ENCODE results near the gene NTF3.

Gene NTF3

DNA sequence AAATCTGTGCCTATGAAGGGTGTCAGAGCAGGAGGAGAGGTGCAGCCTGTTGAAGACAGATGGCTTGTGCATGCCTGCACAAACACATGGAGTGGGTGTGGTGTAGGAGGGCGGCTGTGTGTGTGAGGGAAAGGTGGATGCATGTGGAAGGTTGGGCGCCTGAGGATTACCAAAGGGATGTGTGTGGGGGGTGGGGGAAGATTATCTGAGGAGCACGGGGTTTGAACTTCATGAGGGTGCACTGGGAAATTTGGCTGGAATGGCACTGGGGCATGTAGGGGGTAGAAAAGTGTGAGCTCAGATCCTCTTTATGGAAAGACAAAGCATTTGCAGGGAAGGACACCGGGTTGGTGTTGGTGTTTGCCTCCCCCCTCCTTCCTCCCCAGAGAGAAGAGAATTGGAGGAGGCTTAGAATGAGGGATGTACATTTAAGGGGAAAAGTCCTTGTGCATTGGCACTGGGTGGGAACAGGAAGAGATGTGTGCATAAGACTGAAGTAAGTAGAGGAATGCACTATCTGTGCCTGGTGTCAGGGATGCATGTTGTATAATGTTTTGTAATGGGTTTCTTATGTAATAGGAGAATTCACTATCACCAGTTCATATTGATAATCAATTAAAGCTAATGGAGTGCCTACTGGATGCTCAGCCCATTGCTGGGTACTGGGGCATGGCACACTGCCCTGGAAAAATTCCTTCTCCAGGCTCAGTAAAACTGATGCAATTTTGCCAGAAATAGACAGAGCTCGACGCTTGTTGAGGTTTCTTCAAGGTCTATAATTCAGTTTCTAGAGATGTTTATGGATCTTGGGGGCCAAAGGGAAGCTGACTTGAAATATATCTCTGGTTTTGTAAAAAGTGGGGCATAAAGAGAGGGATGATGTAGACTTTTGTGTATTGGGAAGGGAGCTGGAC lies 3.0 kb downstream of the NTF3 start:
- TF ChIP-seq SIN3A (IDR thresholded peaks at IDR 0.05; ENCODE audit: borderline replicate concordance, insufficient read depth, low read length) = no peak
- TF ChIP-seq TAF1 (IDR thresholded peaks at IDR 0.05; ENCODE audit: borderline replicate concordance, insufficient read depth, low read length) = no peak
- TF ChIP-seq, protein P1, sequence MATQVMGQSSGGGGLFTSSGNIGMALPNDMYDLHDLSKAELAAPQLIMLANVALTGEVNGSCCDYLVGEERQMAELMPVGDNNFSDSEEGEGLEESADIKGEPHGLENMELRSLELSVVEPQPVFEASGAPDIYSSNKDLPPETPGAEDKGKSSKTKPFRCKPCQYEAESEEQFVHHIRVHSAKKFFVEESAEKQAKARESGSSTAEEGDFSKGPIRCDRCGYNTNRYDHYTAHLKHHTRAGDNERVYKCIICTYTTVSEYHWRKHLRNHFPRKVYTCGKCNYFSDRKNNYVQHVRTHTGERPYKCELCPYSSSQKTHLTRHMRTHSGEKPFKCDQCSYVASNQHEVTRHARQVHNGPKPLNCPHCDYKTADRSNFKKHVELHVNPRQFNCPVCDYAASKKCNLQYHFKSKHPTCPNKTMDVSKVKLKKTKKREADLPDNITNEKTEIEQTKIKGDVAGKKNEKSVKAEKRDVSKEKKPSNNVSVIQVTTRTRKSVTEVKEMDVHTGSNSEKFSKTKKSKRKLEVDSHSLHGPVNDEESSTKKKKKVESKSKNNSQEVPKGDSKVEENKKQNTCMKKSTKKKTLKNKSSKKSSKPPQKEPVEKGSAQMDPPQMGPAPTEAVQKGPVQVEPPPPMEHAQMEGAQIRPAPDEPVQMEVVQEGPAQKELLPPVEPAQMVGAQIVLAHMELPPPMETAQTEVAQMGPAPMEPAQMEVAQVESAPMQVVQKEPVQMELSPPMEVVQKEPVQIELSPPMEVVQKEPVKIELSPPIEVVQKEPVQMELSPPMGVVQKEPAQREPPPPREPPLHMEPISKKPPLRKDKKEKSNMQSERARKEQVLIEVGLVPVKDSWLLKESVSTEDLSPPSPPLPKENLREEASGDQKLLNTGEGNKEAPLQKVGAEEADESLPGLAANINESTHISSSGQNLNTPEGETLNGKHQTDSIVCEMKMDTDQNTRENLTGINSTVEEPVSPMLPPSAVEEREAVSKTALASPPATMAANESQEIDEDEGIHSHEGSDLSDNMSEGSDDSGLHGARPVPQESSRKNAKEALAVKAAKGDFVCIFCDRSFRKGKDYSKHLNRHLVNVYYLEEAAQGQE (IDR thresholded peaks at IDR 0.05; ENCODE audit: insufficient read depth in 1 of 2, low read depth in 2 of 2, low read length in 2 of 2) = no peak
- TF ChIP-seq FOXP2 (optimal IDR thresholded peaks at IDR 0.05; ENCODE audit: borderline replicate concordance, extremely low read depth, extremely low read length, insufficient read depth) = no peak
- TF ChIP-seq POLR2AphosphoS5 (IDR thresholded peaks at IDR 0.05; ENCODE audit: low read depth, low read length) = no peak

- no peak for TF ChIP-seq FOXP2 (optimal IDR thresholded peaks at IDR 0.05; ENCODE audit: borderline replicate concordance, extremely low read depth, extremely low read length, insufficient read depth)
- TF ChIP-seq SIN3A (IDR thresholded peaks at IDR 0.05; ENCODE audit: borderline replicate concordance, insufficient read depth, low read length) = no peak
Observed at GRCh38 chr12:5437182-5437583, 5.3 kb downstream of the NTF3 start.

DNA sequence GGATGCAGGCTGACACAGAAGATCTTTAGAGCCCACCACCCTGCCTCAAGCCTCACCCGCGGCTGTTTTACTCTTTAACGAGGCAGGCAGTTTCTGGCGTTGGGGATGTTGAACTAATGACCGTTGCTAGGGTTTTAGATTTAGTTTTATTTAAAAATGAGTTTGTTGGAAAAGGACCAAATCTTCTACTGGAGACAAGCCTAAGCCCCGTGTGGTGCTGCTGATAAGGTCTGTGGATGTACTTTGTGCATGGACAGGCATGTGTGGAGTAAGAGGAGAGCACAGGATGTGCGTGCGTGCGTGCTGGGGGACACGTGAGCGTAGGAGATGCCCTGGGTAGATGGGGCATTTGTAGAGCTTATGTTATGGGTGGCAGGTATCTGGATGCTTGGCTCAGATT lies 5.7 kb downstream of the NTF3 start:
- TF ChIP-seq FOXP2 (optimal IDR thresholded peaks at IDR 0.05; ENCODE audit: borderline replicate concordance, extremely low read depth, extremely low read length, insufficient read depth) (no peak), POLR2AphosphoS5 (IDR thresholded peaks at IDR 0.05; ENCODE audit: low read depth, low read length) (no peak), SIN3A (IDR thresholded peaks at IDR 0.05; ENCODE audit: borderline replicate concordance, insufficient read depth, low read length) (no peak), TAF1 (IDR thresholded peaks at IDR 0.05; ENCODE audit: borderline replicate concordance, insufficient read depth, low read length) (no peak)
- TF ChIP-seq, protein P1 (IDR thresholded peaks at IDR 0.05; ENCODE audit: insufficient read depth in 1 of 2, low read depth in 2 of 2, low read length in 2 of 2) = no peak

DNA sequence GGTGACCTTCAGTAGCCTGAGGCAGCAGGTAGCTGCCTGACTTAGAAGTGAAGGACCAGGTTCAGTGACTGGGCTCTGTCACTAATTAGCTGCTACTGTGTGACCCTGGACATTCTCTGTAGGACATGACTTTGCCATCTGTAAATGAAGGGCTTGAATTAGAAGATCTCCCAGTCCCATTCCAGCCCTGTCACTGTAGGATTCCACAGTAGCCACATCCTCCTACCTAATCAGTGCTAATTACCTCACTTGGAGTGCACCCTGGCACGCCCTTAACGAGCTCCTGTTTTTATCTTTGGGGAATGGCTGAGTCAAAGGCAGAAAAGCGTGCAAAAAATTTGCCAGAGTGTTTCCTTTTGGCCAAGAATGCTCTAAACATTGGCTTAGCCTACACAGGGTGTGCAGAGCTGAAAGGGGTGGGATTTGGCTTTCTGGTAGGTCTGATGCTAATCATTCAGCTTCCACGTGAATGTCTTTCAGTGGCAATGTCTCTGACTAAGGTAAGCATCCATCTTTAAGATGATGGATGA lies 6.8 kb downstream of the NTF3 start:
- TF ChIP-seq POLR2AphosphoS5 (IDR thresholded peaks at IDR 0.05; ENCODE audit: low read depth, low read length) = no peak
- TF ChIP-seq SIN3A (IDR thresholded peaks at IDR 0.05; ENCODE audit: borderline replicate concordance, insufficient read depth, low read length) = no peak
- no peak for TF ChIP-seq TAF1 (IDR thresholded peaks at IDR 0.05; ENCODE audit: borderline replicate concordance, insufficient read depth, low read length)
- TF ChIP-seq, protein P1 (IDR thresholded peaks at IDR 0.05; ENCODE audit: insufficient read depth in 1 of 2, low read depth in 2 of 2, low read length in 2 of 2) = no peak
- no peak for TF ChIP-seq FOXP2 (optimal IDR thresholded peaks at IDR 0.05; ENCODE audit: borderline replicate concordance, extremely low read depth, extremely low read length, insufficient read depth)

GRCh38 chr12:5439371-5439771 lies 7.5 kb downstream of the NTF3 start:
- TF ChIP-seq TAF1 (IDR thresholded peaks at IDR 0.05; ENCODE audit: borderline replicate concordance, insufficient read depth, low read length) (no peak), SIN3A (IDR thresholded peaks at IDR 0.05; ENCODE audit: borderline replicate concordance, insufficient read depth, low read length) (no peak), FOXP2 (optimal IDR thresholded peaks at IDR 0.05; ENCODE audit: borderline replicate concordance, extremely low read depth, extremely low read length, insufficient read depth) (no peak), POLR2AphosphoS5 (IDR thresholded peaks at IDR 0.05; ENCODE audit: low read depth, low read length) (no peak)
- TF ChIP-seq, protein P1 (IDR thresholded peaks at IDR 0.05; ENCODE audit: insufficient read depth in 1 of 2, low read depth in 2 of 2, low read length in 2 of 2) = no peak

Measured in PFSK-1 (cell line).